A549 (cell line): ENCODE results near the gene GOLGA8K. TPM values are rescaled to one million over a fixed set of nuclear protein-coding genes. Genes with fewer than 3 reads are reported as not detected.
"Not testable (repeated sequence)": the region's sequence is repeated elsewhere in the genome, so short reads cannot be mapped to it uniquely, and the experiment has no call there.

Experiments
- ATAC-seq, 2 experiments: fragments of 200-7000 bp in 1 of 2; fragments of >200 bp in 1 of 2; cut with Nextera tagmentation in 1 of 2; cut with Tn5 transposase in 1 of 2; 3 replicates each; pipeline versions ENCODE4 v1.8.0 to v1.9.1; 2018 to 2020; ENCODE audit warnings: mild to moderate bottlenecking in 1 of 2, moderate library complexity in 1 of 2
- CTCF ChIA-PET: fragments of 300-600 bp; sonication (Branson Sonifier 250); formaldehyde crosslinking; extraction: SDS; loops from one replicate; lab custom pipeline; 2021; ENCODE audit warnings: antibody characterized with exemption, inconsistent platforms; lab: Yijun Ruan, JAX
- POLR2A ChIA-PET: fragments of 350-600 bp; formaldehyde crosslinking; extraction: SDS; loops from one replicate; lab custom pipeline; 2021; ENCODE audit warnings: antibody characterized with exemption, inconsistent platforms; lab: Yijun Ruan, JAX
- DNase-seq, 2 experiments: peaks; one replicate each; pipeline versions ENCODE4 v3.0.0 to v3.0.0-alpha.2; 2011 to 2016; ENCODE audit warnings: low read depth in 1 of 2, low spot score in 1 of 2
- FAIRE-seq: peaks from 2 replicates; lab custom pipeline; 2011; peaks lifted over from hg19 to GRCh38; lab: Jason Lieb, UNC
- H3K27ac ChIP-seq, 2 experiments: fragments of >200 bp; sonication (Bioruptor Twin); formaldehyde crosslinking; 3 replicates each; pipeline ENCODE4 v1.5.1; 2016 to 2017
- H3K4me1 ChIP-seq: fragments of >200 bp; sonication (Bioruptor Twin); formaldehyde crosslinking; 3 replicates; pipeline ENCODE4 v1.6.1; 2016
- H3K4me2 ChIP-seq: fragments of >200 bp; sonication (Bioruptor Twin); formaldehyde crosslinking; 3 replicates; pipeline ENCODE4 v1.6.1; 2016
- H3K4me3 ChIP-seq: fragments of >200 bp; sonication (Bioruptor Twin); formaldehyde crosslinking; 3 replicates; pipeline ENCODE4 v1.5.1; 2016
- H3K9me3 ChIP-seq: fragments of >200 bp; sonication (Bioruptor Twin); formaldehyde crosslinking; 3 replicates; pipeline ENCODE4 v1.6.1; 2016
- WGBS: methylation state at CpG from one replicate; pipeline ENCODE4 v1.1.6; 2017; ENCODE audit errors: missing lambda C conversion rate; 5-methylcytosine and 5-hydroxymethylcytosine counted together
- polyA plus RNA-seq, 4 experiments: library from polyadenylated mRNA; depleted of rRNA in 3 of 4; stranded (reverse); fragments of >200 nt; fragmentation: RNase III in 1 of 4; extraction: RNeasy Plus Mini Kit Qiagen cat#74134 plus additional on column Dnase treatment in 1 of 4; gene quantifications; 2 replicates in 3 of 4; 3 replicates in 1 of 4; pipeline ENCODE4 v1.2.3, GENCODE V29; 2011 to 2017
- small RNA-seq, 6 experiments: library from RNA; depleted of rRNA; stranded (forward); fragments of <200 nt; gene quantifications; one replicate each; pipeline ENCODE3, GENCODE V24; 2012

Gene GOLGA8K
- polyA plus RNA-seq, 2 of the 4 experiments (the other 2 are of a cell fraction), result 0.75 to 0.83 TPM

DNA sequence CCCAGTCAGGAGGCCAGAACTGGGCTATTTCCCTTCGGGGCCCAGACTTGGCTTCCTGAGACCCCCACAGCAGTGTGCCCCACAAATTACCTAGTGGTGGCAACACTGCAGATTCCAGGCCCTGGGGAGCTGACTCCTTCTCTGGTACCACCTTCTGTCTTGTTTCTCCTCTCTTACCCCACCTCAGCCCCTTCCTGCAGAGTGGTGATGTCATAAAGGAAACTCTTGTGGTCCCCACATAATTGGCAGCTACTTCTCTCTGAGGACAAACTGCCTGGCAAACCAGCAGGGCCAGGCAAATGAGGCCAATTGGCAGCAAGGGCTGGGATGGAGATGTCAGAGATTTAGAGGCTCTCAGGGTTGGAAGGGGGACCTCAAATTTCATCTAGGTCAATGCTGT, 44.6 kb downstream of the GOLGA8K start:
- H3K27ac ChIP-seq, H3K9me3 ChIP-seq, ATAC-seq, H3K4me1 ChIP-seq, H3K4me2 ChIP-seq, FAIRE-seq, CTCF ChIA-PET, H3K4me3 ChIP-seq, POLR2A ChIA-PET, DNase-seq: not testable (repeated sequence)
- 0% methylated on average over 1 of the region's 1 CpG for WGBS

GRCh38 chr15:32356909-32357308, 46.2 kb downstream of the GOLGA8K start:
- FAIRE-seq, result not testable (repeated sequence)

GRCh38 chr15:32352748-32353147, 50.3 kb downstream of the GOLGA8K start:
- no CpG with 5 or more reads among the region's 7 CpGs for WGBS
- H3K4me3 ChIP-seq, FAIRE-seq, H3K4me2 ChIP-seq, H3K27ac ChIP-seq, H3K9me3 ChIP-seq, H3K4me1 ChIP-seq, POLR2A ChIA-PET, DNase-seq, CTCF ChIA-PET: not testable (repeated sequence)
- ATAC-seq, result peak; percentile 48 to 74; a peak in 5 of 6 replicates

More at GRCh38 chr15:32356909-32357308, 46.2 kb downstream of the GOLGA8K start:
- POLR2A ChIA-PET, H3K4me2 ChIP-seq, DNase-seq, H3K4me1 ChIP-seq, H3K9me3 ChIP-seq, H3K27ac ChIP-seq, H3K4me3 ChIP-seq, CTCF ChIA-PET: not testable (repeated sequence)
- 0 out of 6 replicates have a peak, but pooled peaks of 1 of the 2 experiments have one; percentile 10 for ATAC-seq

- POLR2A ChIA-PET, H3K4me3 ChIP-seq, ATAC-seq, CTCF ChIA-PET, FAIRE-seq, H3K4me2 ChIP-seq, H3K4me1 ChIP-seq, H3K27ac ChIP-seq, DNase-seq, H3K9me3 ChIP-seq: not testable (repeated sequence)
- 58% methylated on average over 2 of the region's 4 CpGs for WGBS
These were observed 52.4 kb downstream of the GOLGA8K start for GRCh38 chr15:32350563-32351220.

GRCh38 chr15:32347037-32347436, 56.1 kb downstream of the GOLGA8K start:
- H3K4me1 ChIP-seq, H3K27ac ChIP-seq, H3K4me3 ChIP-seq, POLR2A ChIA-PET, FAIRE-seq, DNase-seq, H3K9me3 ChIP-seq, CTCF ChIA-PET: not testable (repeated sequence)
- WGBS, result 31% methylated on average over 7 of the region's 31 CpGs
- ATAC-seq, result peak in 1 of 2 experiments; percentile 15; a peak in 3 of 6 replicates
- H3K4me2 ChIP-seq, result peak overlapping the region; percentile 41; the same call in 2 of the 3 replicates

DNA sequence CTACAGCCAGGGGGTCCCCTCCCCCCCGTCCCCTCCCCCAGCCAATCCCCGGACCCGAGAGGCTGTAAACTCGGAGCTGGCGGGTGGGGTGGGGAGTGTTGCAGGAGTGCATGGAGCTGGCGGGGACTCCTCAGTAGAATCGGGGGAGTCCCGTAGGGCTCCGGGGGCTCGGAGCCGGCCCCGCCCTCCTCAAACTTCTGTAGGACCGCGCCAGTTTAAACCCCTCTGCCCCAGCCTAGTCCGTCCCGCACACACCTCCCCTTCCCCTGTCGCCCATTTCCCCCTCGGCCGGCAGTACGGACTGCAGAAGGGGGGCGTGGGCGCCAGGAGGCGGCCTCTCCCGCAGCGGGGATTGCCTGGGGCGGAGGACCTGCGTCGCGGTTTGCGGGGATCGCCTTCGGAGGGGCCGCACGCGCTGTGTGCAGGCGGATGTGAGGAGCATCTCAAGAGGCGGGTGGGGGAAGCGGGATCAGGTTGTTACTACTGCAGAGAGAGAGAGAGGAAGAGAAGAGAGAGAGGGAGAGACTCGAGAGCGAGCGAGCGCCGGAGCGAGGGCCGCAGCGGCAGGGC, 57.0 kb downstream of the GOLGA8K start:
- H3K9me3 ChIP-seq, H3K27ac ChIP-seq, H3K4me3 ChIP-seq, CTCF ChIA-PET, FAIRE-seq, H3K4me1 ChIP-seq, H3K4me2 ChIP-seq, POLR2A ChIA-PET, DNase-seq: not testable (repeated sequence)
- peak; percentile 15 to 17; a peak in 4 of 6 replicates for ATAC-seq
- WGBS, result 0% methylated on average over 8 of the region's 46 CpGs

DNA sequence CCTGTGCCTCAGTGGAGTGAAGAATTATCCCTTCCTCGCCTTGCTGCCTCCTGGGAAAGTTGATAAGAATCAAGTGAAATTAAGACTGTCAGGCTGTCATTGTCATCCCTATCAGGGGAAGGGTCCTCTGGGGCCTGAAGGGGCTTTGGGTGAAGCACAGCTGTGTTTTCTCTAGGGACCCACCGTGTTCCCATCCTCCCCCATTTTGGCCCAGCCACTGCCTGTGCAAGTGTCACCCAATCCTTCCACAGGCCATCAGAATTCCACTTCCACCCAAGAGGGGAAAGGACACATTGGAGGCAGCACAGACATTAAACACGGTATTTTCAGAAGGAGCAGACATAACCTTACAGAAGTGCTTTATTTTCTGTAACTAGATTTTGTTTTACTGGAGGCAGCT, 59.2 kb downstream of the GOLGA8K start:
- CTCF ChIA-PET, FAIRE-seq, POLR2A ChIA-PET, H3K4me1 ChIP-seq, H3K9me3 ChIP-seq, ATAC-seq, DNase-seq, H3K27ac ChIP-seq, H3K4me3 ChIP-seq, H3K4me2 ChIP-seq: not testable (repeated sequence)
- 25% methylated on average over 1 of the region's 3 CpGs for WGBS

Small RNA genes within 50 kb of the gene (small RNA-seq; reads per million reads assigned to genes)
- gene RF00096 (0 reads per million in 6 experiments), gene RN7SL185P (0 to 0.04 (median 0) reads per million in 6 experiments), gene RN7SL539P (0 reads per million in 6 experiments)

Other genes starting within 250 kb of the GOLGA8K start
- 1.0 TPM in 2 replicates for gene GOLGA8O, start 52.3 kb upstream of the GOLGA8K start, polyA plus RNA-seq (2011; rRNA removed)
- gene GOLGA8O, start 52.3 kb upstream of the GOLGA8K start, polyA plus RNA-seq (2017; fragmentation: RNase III; extraction: RNeasy Plus Mini Kit Qiagen cat#74134 plus additional on column Dnase treatment), result 0.28 to 0.51 TPM (median 0.39 TPM) in 3 replicates
- gene GOLGA8N, start 190.2 kb upstream of the GOLGA8K start, polyA plus RNA-seq (2011; rRNA removed), result 3.1 and 3.3 TPM in 2 replicates
- gene GOLGA8N, start 190.2 kb upstream of the GOLGA8K start, polyA plus RNA-seq (2017; fragmentation: RNase III; extraction: RNeasy Plus Mini Kit Qiagen cat#74134 plus additional on column Dnase treatment), result 3.0 to 3.9 TPM (median 3.0 TPM) in 3 replicates
- 39.3 and 41.4 TPM in 2 replicates for gene ARHGAP11A, start 212.2 kb upstream of the GOLGA8K start, polyA plus RNA-seq (2011; rRNA removed)
- 90.9 to 121 TPM (median 121 TPM) in 3 replicates for gene ARHGAP11A, start 212.2 kb upstream of the GOLGA8K start, polyA plus RNA-seq (2017; fragmentation: RNase III; extraction: RNeasy Plus Mini Kit Qiagen cat#74134 plus additional on column Dnase treatment)
- 9.4 and 10.5 TPM in 2 replicates for gene SCG5, start 238.4 kb upstream of the GOLGA8K start, polyA plus RNA-seq (2011; rRNA removed)
- 0.72 to 1.7 TPM (median 1.4 TPM) in 3 replicates for gene SCG5, start 238.4 kb upstream of the GOLGA8K start, polyA plus RNA-seq (2017; fragmentation: RNase III; extraction: RNeasy Plus Mini Kit Qiagen cat#74134 plus additional on column Dnase treatment)